HuH-7 (cell line): Measurements from ENCODE around the gene USP15.

ENCODE experiments used
- DNase-seq: peaks from one replicate; pipeline ENCODE4 v3.0.0; 2011; ENCODE audit warnings: low spot score

Gene USP15

DNA sequence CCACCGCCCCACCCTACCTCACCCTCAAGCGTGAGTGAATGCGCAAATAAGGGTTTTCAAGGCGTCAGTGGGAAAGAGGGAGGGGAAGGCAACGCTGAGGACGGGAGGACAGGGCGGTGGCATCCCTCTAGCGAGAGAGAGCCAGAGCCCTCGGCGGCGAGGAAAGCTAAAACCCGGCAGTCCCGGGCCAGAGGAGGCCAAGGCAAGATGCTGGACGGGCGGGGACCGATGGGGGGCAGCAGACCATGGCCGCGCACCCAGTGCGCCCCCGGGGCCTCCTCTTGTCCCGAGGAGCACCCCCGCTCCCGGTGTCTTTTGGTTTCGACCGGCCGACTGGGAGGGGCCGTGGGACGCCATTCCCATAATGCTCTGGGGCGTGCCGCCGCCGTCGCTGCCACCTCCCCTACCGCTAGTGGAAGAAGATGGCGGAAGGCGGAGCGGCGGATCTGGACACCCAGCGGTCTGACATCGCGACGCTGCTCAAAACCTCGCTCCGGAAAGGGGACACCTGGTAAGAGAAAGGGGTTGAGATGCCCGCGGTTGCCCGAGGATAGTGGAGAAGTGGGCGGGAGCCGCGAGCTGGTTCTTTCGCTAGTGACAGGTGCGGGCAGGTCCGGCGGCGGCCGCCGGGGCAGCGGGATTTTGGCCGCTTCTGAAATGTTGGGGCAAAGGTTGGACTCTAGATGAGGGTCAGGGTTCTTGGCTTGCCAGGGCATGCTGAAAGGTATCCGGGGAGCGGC lies at the start of gene USP15:
TSS of gene USP15 (plus strand) at position 412 of the 740 bp plus-strand sequence. CDS start at position 423, 11 bp downstream.
- peak; percentile 84 for DNase-seq

DNA sequence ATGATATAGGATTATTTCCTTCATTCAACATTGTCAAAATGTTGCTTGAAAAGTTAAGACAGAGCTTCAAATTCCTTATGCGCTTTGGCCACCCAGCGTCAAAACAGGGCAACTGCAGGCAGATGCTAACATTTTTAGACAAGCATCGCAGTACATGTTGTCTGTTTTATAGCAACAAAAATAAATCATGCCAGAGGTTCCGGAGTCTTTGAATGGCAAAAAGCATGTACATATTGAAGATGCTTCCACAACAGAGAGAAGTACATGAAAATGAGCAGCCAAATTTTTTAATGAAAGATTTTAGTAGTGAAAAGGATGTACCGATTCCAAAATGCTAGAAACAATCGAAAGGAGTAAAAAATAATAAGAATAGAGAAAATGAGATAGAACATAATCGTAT lies 49.8 kb upstream of the USP15 start:
- DNase-seq: no peak

DNA sequence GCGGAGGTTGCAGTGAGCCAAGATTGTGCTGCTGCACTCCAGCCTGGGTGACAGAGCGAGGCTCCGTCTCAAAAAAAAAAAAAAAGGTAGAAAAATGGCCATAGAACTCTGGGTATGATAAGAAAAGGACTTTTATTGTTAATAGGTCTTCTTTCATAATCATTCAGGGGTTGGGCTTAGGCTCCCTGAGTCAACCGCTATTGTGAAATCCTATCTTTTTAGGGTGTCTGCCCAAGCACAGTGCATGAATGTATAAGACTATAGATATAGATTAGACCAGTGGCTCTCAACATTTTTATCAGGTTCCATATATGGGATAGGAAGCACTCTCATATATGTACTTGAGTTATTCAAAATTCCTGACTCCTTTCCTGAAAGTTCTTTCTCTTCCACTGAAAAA lies 48.7 kb upstream of the USP15 start:
- no peak for DNase-seq

DNA sequence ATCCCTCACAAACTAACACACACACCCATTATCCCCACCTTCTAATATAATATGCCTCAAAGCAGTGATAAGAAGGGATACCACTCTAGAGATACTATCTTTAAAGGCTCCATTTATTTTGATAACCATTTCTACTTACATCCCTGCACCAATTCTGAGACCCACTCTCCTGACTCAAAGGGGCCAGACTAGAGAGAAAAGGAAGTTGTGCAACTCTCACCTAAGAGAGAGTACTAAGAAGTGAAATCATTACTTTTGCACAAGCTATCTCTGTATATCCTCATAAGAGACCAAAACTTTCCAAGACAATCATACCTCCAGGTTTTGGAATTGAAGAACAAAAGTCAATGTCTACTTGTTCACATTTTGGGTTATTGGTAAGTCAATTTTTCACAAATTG lies 45.4 kb upstream of the USP15 start:
- no peak for DNase-seq

DNA sequence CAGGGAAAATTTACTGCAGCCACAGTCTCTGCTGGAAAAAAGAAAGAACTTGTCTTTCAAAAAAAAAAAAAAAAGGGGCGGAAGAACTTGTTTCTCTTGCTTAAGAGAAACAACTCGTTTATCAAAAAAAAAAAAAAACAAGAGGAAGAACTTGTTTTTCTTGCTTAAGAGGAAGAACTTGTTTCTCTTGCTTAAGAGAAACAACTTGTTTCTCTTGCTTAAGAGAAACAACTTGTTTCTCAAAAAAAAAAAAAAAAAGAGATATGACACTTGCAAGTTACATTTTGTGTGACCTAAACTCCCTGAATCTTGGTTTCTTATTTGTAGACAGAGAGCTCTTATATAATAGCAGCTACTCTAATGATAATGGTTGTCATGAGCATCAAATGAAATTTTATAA lies 44.7 kb upstream of the USP15 start:
- no peak for DNase-seq

DNA sequence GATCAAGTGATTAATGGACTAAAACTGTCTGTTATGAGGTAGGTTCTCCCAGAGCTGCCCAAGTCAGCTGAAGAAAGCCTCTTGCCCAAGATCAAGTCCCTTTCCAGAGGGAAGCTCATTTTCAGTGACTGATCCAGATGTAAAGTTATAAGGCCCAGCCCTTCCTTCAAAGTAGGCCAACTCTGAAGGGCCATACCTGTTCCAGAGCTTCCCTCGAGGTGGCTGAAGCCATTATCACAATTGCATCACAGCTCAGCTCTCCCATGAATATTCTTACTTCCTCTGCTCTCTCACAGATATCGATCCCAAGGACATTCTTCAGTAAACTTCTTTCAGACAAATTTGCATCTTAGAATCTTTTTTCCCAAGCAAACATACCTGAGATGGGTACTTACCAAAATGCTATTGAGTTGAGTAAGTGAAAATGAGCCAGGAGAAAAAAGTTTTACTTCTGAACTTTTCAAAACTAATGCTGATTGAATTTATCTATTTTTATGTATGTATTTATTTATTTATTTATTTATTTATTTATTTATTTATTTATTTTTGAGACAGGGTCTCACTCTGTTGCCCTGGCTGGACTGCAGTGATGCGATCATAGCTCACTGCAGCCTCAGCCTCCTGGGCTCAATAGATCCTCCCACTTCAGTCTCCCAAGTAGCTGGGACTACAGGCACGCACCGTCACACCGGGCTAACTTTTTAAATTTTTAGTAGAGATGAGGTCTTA lies 42.6 kb upstream of the USP15 start:
- DNase-seq: no peak

DNA sequence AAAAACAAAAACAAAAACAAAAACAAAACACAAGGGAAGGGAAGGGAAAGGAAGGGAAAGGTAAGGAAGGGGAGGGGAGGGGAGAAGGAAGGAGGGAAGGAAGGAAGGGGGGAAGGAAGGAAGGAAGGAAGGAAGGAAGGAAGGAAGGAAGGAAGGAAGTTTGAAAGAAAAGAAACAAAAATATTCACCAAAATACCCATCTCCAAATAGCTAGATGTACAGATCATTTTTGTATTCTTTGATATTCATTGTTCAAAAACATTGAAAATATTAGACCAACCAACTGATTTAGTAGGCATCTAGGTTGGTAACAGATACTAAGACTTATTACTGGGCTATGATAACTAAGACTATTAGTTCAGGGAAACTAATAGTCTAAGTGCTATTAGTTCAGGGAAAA lies 39.1 kb upstream of the USP15 start:
- no peak for DNase-seq

DNA sequence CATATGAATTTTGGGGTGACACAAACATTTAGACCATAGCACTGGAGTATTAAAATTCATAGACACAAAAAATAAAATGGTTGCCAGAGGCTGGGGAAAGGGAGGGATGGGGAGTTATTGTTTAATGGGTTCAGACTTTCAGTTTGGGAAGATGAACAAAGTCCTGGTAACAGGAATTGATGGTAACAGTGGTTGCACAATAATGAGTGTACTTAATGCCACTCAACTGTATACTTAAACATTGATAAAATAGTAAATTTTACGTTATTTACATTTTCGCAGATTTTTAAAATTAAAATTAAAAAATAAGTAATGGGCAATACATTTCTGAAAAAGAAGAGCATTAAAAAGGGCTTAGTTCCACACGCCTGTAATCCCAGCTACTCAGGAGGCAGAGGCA lies 35.6 kb upstream of the USP15 start:
- DNase-seq: no peak

DNA sequence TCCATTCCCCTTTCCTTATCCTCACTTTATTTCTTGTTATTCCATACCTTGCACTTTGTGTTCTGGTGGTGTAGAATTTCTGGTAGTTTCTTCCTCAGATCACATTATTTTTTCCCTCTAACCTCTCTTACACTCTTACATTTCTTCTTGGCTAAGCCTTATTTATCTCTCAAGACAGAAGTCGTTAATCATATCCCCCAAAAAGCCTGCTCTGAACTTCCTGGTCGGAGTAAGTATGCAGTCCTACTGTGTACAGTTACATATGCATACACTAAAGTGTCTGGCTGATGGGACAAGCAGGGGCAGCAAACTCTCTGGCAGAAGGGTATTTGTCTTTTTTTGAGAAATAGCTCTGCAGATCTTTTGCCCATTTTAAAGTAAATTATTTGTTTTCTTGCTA lies 33.1 kb upstream of the USP15 start:
- DNase-seq: no peak

DNA sequence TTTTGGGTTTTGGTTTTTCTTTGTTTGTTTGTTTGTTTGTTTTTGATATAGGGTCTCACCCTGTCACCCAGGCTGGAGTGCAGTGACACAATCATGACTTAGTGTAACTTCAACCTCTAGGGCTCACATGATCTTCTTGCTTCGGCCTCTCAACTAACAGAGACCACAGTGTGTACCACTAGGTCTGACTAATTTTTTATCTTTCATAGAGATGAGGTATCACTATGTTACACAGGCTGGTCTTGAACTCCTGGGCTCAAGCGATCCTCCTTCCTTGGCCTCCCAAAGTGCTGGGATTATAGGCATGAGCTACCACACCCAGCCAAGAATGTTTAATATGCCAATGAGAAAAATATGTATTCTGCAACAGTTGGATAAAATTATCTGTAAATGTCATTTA lies 29.6 kb upstream of the USP15 start:
- DNase-seq: no peak

DNA sequence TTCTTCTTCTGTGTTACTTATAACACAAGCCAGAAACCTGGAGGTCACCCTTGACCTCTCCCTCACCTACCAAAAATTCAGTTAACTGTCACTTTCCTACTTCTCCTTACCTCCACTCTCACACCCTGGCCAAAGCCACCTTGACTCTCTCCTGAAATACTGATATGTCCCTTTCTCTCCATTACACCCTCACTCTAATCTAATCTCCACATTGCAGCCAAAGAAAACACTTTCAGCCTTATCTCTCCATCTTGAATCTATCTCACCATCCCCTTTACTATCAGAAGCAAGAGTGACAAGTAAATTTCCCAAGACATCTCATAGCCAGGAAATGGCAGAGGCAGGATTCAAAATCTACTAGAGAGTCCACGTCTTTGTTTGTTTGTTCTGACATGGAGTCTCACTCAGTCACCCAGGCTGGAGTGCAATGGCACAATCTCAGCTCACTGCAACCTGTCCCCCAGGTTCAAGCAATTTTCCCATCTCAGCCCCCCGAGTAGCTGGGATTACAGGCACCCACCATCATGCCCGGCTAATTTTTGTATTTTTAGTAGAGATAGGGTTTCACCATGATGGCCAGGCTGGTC lies 28.0 kb upstream of the USP15 start:
- DNase-seq: no peak

DNA sequence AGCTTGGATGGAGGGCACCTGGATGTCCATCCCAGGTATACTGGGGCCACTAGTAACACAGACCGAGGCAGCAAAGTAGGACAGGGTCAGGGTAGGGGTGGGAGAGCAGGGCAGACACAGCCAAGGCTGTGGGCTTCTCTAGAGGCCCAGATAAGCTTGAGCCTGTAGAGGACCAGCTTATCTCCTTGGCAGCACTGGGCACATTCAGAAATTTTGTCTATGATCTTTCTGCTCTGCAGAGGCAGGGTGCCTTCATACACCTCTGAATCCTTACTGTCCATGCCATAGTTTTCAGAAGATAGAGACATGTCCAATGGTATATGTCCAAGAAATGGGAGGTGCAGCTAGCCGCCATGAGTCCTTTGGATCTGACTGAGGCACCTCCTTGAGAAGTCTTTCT lies 26.4 kb upstream of the USP15 start:
- no peak for DNase-seq

DNA sequence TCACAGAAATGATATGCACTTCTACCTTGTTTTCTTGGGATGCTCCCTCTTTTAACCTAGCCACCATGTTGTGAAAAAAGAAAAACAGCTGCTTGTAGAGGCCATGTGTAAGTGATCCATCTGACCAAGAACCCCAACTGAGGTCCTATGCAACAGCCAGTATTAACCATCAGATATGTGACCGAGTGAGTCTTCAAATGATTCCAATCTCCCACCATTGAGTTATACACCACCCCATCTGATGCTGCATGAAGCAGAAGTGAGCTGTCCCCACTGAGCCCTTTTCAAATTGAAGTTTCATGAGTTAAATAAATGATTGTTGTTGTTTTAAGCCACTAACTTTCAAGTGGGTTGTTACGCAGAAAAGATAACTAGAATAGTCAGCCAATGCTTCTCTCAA lies 20.6 kb upstream of the USP15 start:
- DNase-seq: no peak

DNA sequence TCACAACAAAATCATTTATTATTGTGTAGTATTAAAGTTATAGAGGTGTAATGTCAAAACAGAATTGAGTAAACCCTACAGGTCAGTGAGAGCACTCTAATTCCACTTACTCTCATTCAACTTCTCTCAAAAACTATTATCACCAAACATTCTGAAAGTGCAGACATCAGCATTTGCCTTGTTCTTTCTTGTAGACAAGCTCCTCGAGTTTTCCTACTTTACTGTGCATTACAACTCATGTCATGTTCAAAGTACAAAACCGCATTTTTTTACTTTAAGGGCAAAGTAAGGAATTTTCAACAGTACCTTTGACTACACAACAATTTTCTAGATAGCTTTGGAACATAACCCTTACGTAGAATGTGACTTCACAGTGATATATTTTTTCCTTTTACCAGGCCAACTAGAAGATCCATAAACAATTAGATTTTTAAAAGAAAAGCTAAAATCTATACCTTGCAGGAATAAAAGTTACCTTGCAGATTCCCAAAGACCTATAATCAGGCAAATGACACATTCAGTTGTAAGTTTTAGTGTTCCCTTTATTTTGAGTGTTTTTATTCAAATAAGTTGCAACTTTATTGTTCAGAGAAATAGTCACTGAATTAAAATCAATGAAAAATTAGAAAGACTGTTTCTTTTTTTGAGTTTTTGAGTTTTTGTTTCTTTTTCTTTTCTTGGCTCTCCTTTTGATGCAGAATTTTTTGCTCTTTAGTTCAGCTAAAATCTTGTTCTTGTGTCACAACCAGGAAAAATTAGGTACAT lies 12.7 kb upstream of the USP15 start:
- no peak for DNase-seq

DNA sequence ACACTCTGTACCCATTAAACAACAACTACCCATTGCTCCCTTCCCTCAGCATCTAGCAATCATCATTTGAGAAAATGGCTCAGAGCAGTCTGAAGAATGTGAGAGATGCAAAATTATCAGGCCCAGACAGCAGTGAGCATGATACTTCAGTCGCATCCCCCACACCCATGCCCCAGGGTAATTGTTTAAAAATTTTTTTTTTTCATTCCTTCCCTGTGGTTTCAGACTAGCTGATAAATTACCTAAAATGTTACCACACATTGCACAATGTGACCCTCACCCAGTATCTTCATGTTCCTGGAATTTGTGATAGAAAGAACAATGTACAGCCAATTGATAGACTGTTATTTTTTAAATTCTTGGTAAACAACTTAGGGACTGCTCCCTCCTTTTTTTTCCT lies 11.3 kb upstream of the USP15 start:
- no peak for DNase-seq

DNA sequence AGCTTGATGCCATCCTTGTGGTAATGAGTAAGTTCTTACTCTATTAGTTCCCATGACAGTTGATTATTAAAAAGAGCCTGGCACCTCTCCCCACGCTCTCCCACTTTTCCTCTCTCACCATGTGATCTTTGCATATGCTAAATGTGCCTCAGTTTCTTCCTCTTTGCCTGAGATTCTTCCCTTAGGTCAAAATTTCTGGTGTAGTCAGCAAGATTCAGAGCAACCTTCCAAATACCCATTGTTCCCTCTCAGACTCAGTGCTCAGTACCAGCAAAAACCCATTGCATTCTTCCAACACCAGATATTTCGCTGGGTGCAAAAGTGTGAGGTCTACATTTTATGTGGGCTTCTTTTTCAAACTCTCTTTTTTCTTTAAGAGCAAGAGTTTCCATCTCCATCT lies 10.8 kb upstream of the USP15 start:
- DNase-seq: no peak

DNA sequence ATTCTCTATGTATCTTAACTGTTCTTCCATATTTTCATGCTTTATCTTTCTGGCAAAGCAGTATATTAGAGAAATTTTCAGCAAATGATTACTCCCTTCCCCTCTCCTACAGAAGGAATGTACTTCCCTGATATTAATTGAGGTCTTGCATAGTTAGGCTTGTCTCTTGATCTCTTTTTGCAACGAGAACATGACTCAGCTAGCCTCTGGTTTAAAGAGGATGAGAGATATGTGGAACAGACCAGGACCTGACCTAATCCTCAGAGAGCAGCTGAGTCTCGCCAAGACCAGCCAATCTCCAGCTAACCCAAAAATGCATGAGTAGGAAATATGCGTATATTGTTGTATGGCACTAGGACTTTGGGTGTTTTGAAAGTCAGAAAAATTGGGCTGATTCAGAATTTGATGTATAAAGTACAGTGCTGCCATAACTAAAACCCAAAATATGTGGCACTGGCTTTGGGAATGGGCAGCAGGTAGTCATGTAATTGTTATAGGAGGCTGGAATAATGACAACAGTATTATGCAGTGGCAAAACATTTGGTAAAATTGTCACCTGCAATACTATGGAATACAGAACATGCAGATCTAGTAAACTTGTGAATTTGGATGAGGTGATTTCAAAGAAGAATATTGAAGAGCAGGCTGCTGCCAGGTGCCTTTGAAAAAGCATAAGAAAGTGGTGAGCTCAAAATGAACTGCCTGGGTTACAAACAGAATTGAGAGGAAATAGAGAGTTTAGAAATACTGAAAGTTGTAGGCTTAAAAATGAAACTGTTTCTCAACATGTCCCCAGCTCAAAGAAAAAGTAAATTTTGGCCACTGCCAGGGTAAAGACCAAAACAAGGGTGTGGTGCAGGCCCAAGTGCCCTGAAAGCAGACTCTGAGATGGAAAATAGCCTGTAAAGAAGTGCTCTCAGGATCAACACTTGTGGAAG lies 9.3 kb upstream of the USP15 start:
- DNase-seq: no peak

DNA sequence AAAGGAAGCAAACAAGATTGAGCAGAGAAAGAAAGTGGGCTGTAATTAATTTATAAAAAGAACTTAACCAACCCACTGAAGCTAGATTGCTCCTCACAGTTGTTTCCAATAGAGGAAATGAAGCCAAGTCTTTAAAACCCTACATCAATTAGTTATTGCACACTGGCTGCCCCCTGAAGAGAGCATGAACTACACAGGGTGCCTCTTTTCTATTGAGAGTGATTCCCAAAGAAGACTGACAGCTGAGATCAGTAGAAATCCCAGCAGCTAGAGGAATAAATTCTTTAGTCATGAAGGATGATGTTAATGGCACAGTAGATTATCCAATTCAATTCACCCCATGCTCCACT lies 8.6 kb upstream of the USP15 start:
- no peak for DNase-seq

DNA sequence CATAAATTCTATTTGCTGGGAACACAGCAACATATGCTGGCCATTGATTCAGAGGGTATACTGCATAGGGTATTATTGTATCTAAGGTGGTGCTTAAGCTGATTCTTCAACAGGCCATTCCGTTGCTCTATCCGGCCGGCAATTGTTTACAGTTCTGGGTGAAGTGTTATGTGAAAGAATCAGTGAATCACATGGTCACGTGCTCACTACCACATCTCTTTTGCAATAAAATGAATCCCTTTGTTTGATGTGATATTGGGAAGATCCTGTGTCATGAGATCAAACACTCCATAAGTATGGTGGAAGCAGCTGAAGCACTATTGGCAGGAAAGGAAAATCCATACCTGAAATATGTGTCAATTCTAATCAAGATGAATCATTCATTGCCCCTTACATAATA lies 7.6 kb upstream of the USP15 start:
- DNase-seq: no peak

DNA sequence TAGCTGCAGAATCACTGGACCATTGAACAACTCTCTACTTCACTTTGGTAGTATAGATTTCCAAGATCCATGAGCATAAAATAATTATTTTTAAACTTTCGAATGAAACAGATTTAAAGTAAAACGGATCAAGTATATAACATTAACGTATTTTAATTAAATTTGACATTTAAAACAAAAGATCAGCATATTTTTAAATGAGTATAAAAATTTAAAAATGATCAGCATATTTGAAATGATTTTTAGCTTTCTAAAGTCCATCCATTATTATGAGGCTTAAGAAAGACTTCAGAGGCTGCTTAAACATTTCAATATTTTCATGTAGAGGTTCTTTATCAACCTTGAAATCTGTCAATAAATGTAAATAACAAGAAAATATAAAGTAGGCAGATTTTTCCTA lies 5.2 kb upstream of the USP15 start:
- no peak for DNase-seq

DNA sequence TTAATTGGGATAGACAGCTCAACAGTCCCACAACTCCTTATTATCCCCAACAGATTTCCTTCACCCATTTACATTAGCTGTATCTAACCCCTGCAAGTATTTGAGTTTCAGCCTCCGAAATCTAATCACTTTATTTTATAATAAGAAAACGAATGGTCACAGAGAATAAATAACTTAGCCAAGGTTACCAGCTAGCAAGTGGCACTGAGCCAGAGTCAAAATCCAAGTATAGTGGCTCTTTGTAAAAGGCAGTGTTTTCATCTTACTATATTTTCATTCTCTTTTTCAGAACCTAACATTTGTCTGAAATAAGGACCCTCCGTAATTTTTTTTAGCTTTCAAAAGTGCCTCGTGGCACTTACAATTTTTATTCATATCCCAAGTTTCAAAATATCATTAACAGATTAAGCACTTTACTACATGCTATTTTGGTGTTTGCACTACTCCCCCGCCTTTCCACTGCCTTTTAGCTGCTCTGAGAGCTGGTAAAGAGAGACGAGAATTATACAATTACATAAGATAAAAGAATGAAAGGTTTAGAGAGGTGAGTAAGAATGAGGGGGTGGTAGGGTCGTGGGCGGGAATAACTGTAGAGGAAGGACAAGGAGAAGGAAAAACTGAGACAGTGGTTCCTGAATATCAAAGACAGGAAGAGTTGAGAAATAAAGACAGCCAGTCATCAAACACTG lies 3.7 kb upstream of the USP15 start:
- no peak for DNase-seq
